GM12891 (cell line): ENCODE data around the gene BORCS8.
A peak's percentile ranks its signal among the peaks of the same experiment; 100 is the strongest.

Experiments used
- DNase-seq: peaks from one replicate; pipeline ENCODE4 v3.0.0; 2011; ENCODE audit warnings: low spot score; ENCODE audit not compliant: insufficient read length
- FAIRE-seq: peaks from 2 replicates; lab custom pipeline; 2011; peaks lifted over from hg19 to GRCh38; lab: Jason Lieb, UNC
- PAX5 ChIP-seq: IDR thresholded peaks from 2 replicates; pipeline ENCODE4 v1.6.1; 2011; ENCODE audit warnings: low read length, moderate library complexity, mild to moderate bottlenecking; ENCODE audit not compliant: insufficient read depth, severe bottlenecking
- POLR2A ChIP-seq: IDR thresholded peaks from 2 replicates; pipeline ENCODE4 v1.6.1; 2011; ENCODE audit warnings: low read depth, low read length, control low read depth
- POLR2AphosphoS5 ChIP-seq: IDR thresholded peaks from 2 replicates; pipeline ENCODE4 v1.6.1; 2011; ENCODE audit warnings: low read depth, low read length, control low read depth
- POU2F2 ChIP-seq: IDR thresholded peaks from 2 replicates; pipeline ENCODE4 v1.6.1; 2011; ENCODE audit warnings: low read depth, mild to moderate bottlenecking, control low read depth, low read length, moderate library complexity
- SPI1 ChIP-seq: IDR thresholded peaks from 2 replicates; pipeline ENCODE4 v1.6.1; 2011; ENCODE audit warnings: low read depth, low read length, control low read depth
- TAF1 ChIP-seq: IDR thresholded peaks from 2 replicates; pipeline ENCODE4 v1.6.1; 2011; ENCODE audit warnings: low read depth, low read length, control low read depth

BORCS8 gene

GRCh38 chr19:19169236-19170052, 22.5 kb downstream of the BORCS8 start:
- DNase-seq (no peak), FAIRE-seq (no peak)
- TF ChIP-seq POLR2AphosphoS5 (no peak), TAF1 (no peak), POLR2A (no peak), POU2F2 (no peak), SPI1 (no peak), PAX5 (no peak)

GRCh38 chr19:19167612-19168011, 24.3 kb downstream of the BORCS8 start:
- TF ChIP-seq TAF1 (no peak), POLR2AphosphoS5 (no peak), POLR2A (no peak), SPI1 (no peak), POU2F2 (no peak), PAX5 (no peak)
- FAIRE-seq (peak; percentile 76), DNase-seq (no peak)

- FAIRE-seq (peak; percentile 82), DNase-seq (no peak)
- TF ChIP-seq SPI1 (no peak), POU2F2 (no peak), POLR2AphosphoS5 (no peak), PAX5 (no peak), POLR2A (no peak), TAF1 (no peak)
Measured at GRCh38 chr19:19165396-19165795, 26.6 kb downstream of the BORCS8 start.

GRCh38 chr19:19162495-19162894, 29.5 kb downstream of the BORCS8 start:
- DNase-seq (no peak), FAIRE-seq (no peak)
- no peak for TF ChIP-seq POU2F2
- TF ChIP-seq PAX5, result no peak
- TF ChIP-seq TAF1, result no peak
- TF ChIP-seq POLR2AphosphoS5, result no peak
- no peak for TF ChIP-seq SPI1
- TF ChIP-seq POLR2A, result no peak

GRCh38 chr19:19160461-19161035, 31.4 kb downstream of the BORCS8 start:
- peak; percentile 58 for TF ChIP-seq PAX5
- TF ChIP-seq SPI1, result peak; percentile 92
- TF ChIP-seq TAF1, result no peak
- TF ChIP-seq POLR2A, result 0 out of 2 replicates have a peak, but pooled peaks have one; percentile 36
- DNase-seq, result peak; percentile 72
- FAIRE-seq, result peak; percentile 94

- peak; percentile 23 for FAIRE-seq
- DNase-seq, result no peak
- TF ChIP-seq POU2F2, result no peak
- no peak for TF ChIP-seq POLR2AphosphoS5
- no peak for TF ChIP-seq POLR2A
- no peak for TF ChIP-seq TAF1
- no peak for TF ChIP-seq PAX5
- TF ChIP-seq SPI1, result no peak
Measured at GRCh38 chr19:19159534-19159933, 32.4 kb downstream of the BORCS8 start.

- no peak for DNase-seq
- TF ChIP-seq SPI1, result no peak
- no peak for TF ChIP-seq POU2F2
- TF ChIP-seq PAX5, result no peak
- TF ChIP-seq TAF1, result no peak
- TF ChIP-seq POLR2A, result no peak
- TF ChIP-seq POLR2AphosphoS5, result no peak
- peak; percentile 51 for FAIRE-seq
Measured at GRCh38 chr19:19157808-19158207, 34.1 kb downstream of the BORCS8 start.

- FAIRE-seq (peak; percentile 98), DNase-seq (no peak)
- TF ChIP-seq POU2F2 (peak; percentile 99), TAF1 (no peak), POLR2A (no peak), PAX5 (peak; percentile 5), SPI1 (peak; percentile 39), POLR2AphosphoS5 (no peak)
Measured at GRCh38 chr19:19155495-19156219, 36.3 kb downstream of the BORCS8 start.

- FAIRE-seq, result peak; percentile 78
- TF ChIP-seq POU2F2 (no peak), TAF1 (no peak), POLR2A (no peak), POLR2AphosphoS5 (no peak), PAX5 (no peak), SPI1 (no peak)
- DNase-seq, result no peak
Measured at GRCh38 chr19:19154768-19155494, 37.0 kb downstream of the BORCS8 start.
